ENCODE measurements around the gene PI16. TPM values are rescaled to one million over a fixed set of nuclear protein-coding genes. Genes with fewer than 3 reads are reported as not detected.

PI16 gene
- total and polyA plus RNA-seq, 2 donors (not counting 3 experiments of a cell fraction or from before 2014, with no cell fraction given) = 0.14 TPM; not detected in 1

- dilution Hi-C loops (cut with MboI; ENCODE audit: extremely low pct_ligation_motif_present, low sequenced_read_pairs) = no loop called here
- Histone ChIP-seq H3K36me3 (ENCODE audit: control insufficient read depth in 2 of 2, extremely low read depth in 1 of 2, insufficient read depth in 2 of 2, low read length in 2 of 2) (peaks cover 32 to 70% of the 10 kb centered on the region in 2 experiments), H2AFZ (ENCODE audit: low read depth, low read length) (no peak overlapping the region), H3K27ac (ENCODE audit: insufficient read depth, low read depth, low read length) (no peak overlapping the region), H3K4me2 (ENCODE audit: insufficient read depth, low read length) (no peak overlapping the region), H3K9ac (replicated peaks; ENCODE audit: extremely low read depth, insufficient read depth, low read length) (no peak overlapping the region), H3K9me3 (replicated peaks; ENCODE audit: control insufficient read depth, insufficient read depth, low read length) (no peaks in the 10 kb centered on the region), H3K27me3 (ENCODE audit: control insufficient read depth in 2 of 2, insufficient read depth in 2 of 2, low read length in 2 of 2) (no peaks in the 10 kb centered on the region), H3K4me1 (ENCODE audit: control insufficient read depth, extremely low read depth, insufficient read depth, low read length) (no peaks in the 10 kb centered on the region), H3K9me1 (replicated peaks; ENCODE audit: control insufficient read depth, extremely low read depth, insufficient read depth, low read length) (no peaks in the 10 kb centered on the region), H3K4me3 (replicated peaks in 1 of 3; ENCODE audit: insufficient read depth in 1 of 3, low read depth in 1 of 3, low read length in 3 of 3) (no peak overlapping the region), H3K79me2 (ENCODE audit: control insufficient read depth, insufficient read depth, low read length) (peaks cover 39% of the 10 kb centered on the region), H4K20me1 (replicated peaks; ENCODE audit: control insufficient read depth, extremely low read depth, insufficient read depth, low read length) (no peaks in the 10 kb centered on the region)
- FAIRE-seq (no peak), DNase-seq (ENCODE audit: low read depth, low spot score) (no peak)
- ChIA-PET CTCF (interaction anchor here (1.0 to 5.3 kb wide), 4 partner anchors 9 to 233 kb away, joined by 3 to 40 read pairs (median 4); partner anchors contain the start of gene MTCH1), POLR2A (no interaction called here)
- TF ChIP-seq JUN (IDR thresholded peaks at IDR 0.05; ENCODE audit: borderline replicate concordance, insufficient read depth, insufficient read length, low read depth) (no peak), FOS (IDR thresholded peaks at IDR 0.05; ENCODE audit: borderline replicate concordance, insufficient read depth, low read length) (no peak), MAX (IDR thresholded peaks at IDR 0.05; ENCODE audit: insufficient read depth, insufficient read length) (no peak), POLR2AphosphoS5 (IDR thresholded peaks at IDR 0.05; ENCODE audit: insufficient read depth, low read depth, low read length) (no peak), CTCF (IDR thresholded peaks at IDR 0.05; ENCODE audit: extremely low read depth in 1 of 2, insufficient read depth in 1 of 2, low read depth in 1 of 2, low read length in 2 of 2) (no peak), POLR2A (IDR thresholded peaks at IDR 0.05; ENCODE audit: low read depth, low read length) (no peak), MYC (IDR thresholded peaks at IDR 0.05; ENCODE audit: low read depth, low read length) (no peak), EZH2 (IDR thresholded peaks at IDR 0.05; ENCODE audit: borderline replicate concordance, low read depth, low read length, severe bottlenecking) (no peak), GATA2 (IDR thresholded peaks at IDR 0.05; ENCODE audit: insufficient read depth, insufficient read length, low read depth, low read length) (no peak)
- intact Hi-C loops (cut with micrococcal nuclease) = loop anchor here (1.0 kb wide), 1 partner anchor 41 kb away; no protein-coding TSS in a partner anchor
- no TSS peak for BruUV-seq (replicated peaks)
Observed at GRCh38 chr6:36976931-36977330, 22.4 kb downstream of the PI16 start.
